HG03060 (cell line): ENCODE measurements around the gene STK39.

Experiments
- ATAC-seq: cut with Tn5 transposase; IDR thresholded peaks from one replicate; pipeline ENCODE4 v1.9.1; 2021; ENCODE audit warnings: low read depth, moderate number of reproducible peaks; ENCODE audit not compliant: unreplicated experiment

Gene STK39

GRCh38 chr2:168244318-168244717, 3.1 kb downstream of the STK39 start:
- no peak for ATAC-seq

GRCh38 chr2:168243061-168243460, 4.3 kb downstream of the STK39 start:
- no peak for ATAC-seq

DNA sequence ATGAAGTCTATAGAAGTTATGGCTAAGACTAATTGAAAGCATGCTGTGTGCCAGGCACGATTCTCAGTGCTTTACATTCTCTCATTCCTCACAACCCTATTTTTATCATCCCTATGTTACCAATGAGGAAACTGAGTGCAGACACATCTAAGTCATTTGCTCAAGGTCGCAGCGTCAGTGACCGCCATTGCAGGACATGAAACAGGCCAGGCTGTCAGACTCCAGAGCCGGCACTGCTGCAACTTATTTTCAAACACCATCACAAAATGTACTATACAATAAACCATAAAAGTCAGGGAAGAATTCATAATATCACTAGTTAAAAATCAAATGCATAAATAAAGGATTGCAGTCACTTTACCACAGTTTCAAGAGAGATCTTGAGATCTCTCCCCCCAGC, 5.6 kb downstream of the STK39 start:
- ATAC-seq = no peak

- ATAC-seq = no peak
These were observed 6.2 kb downstream of the STK39 start for GRCh38 chr2:168241208-168241607.

GRCh38 chr2:168239281-168239680, 8.1 kb downstream of the STK39 start:
- ATAC-seq = no peak

DNA sequence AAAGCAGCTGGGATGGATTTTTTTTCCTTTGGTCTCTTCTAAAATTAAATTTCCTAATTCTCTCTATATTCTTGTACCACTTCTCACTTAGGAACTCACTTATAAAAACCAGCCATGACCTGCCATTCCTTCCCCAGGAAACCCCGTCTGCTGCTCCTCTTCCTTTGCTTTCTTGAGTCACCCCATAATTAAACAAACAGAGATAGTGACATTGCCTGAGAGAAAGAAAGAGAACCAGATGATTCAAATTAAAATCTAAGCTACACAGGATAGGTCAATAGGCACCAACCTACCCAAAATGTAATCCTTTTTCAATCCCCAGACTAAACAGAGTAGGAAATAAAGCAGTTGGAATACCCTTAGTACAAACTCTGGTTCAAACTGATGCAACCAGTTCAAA, 9.7 kb downstream of the STK39 start:
- no peak for ATAC-seq

- ATAC-seq = no peak
These were observed 12.8 kb downstream of the STK39 start for GRCh38 chr2:168234407-168235085.

DNA sequence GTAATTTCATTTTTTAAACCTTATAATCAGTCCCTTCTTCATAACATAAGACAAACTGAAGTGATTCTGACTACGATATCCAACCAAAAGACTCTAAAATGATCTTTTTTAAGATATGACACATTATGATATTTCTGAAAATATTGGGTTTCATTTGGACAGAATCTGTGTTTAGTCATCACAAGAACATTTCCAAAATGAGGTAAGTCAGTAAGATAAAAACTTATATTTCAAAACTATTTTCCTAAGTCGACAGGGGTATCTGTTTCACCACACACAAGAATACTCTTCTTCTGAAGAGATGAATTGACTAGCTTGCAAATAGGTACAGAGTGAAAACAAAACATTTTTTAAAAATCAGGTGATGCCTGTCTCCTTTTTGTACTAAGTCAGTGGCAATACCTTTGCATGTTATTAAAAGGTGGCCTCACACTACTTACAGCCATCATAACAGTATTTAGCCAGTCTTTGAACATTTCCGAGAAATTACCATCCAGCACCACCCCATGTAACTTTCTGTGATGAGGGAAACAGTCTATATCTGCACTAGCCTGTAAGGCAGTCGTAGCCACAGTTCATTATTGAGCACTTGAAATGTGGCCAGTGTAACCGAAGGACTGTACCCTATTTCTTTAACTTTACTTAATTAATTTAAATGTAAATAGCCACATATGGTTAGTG, 13.5 kb downstream of the STK39 start:
- no peak for ATAC-seq

DNA sequence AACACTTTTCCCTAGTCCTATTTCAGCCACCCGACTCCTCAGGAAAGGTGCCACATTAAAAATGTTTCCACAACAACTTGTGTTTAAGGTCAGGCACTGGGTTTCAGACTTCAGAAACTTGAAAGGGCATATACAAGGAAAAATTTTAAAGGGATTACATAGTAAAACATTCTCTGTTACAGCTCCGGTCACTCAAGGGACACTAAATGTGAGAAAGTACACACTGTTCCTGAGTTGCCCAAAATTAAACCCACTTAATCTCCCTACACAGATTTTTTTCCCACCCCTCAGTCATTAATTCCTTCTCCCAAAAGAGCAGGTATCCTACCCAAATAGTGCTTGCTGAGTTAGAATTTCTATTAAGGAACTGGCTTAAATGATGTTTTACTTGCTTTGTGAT, 14.2 kb downstream of the STK39 start:
- ATAC-seq = no peak

- no peak for ATAC-seq
These were observed 15.7 kb downstream of the STK39 start for GRCh38 chr2:168231609-168232241.

DNA sequence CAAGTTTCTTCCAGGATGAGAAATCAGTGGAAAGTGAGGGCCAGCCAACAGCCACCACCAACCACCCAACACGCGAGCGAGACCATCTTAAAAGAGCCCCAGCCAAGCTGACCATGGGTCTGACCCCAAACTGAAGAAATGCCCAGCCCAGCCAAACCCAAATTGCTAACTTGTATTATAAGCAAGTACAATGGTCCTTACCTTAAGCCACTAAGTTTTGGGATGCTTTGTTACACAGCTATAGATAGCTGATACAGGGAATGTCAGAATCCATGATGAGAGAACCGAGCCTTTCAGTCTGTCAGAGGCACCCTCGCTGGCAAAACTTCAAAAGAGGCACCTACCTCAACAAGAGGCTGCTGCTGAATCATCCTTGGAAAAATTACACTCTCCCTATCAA, 17.0 kb downstream of the STK39 start:
- ATAC-seq = no peak

DNA sequence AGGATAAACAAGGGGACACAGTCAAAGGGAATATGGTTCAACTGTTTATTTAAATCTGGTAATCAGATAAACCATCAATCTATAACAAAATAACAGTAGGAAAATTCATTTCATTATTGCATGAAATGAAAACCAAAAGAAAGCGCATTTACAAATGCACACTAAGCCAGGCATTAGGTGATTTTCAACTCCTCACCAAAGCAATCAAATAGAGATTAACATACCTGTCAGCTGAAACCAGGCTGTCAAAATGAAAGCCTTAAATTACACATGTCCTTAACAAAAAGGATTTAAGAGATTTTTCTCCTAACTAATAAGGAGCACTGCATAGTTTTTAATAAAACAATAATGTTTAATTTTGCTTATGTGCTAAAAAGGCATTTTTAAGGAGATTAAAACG, 23.0 kb downstream of the STK39 start:
- no peak for ATAC-seq

GRCh38 chr2:168222088-168222487, 25.3 kb downstream of the STK39 start:
- no peak for ATAC-seq

GRCh38 chr2:168220965-168221819, 26.2 kb downstream of the STK39 start:
- ATAC-seq = no peak

GRCh38 chr2:168217920-168218319, 29.5 kb downstream of the STK39 start:
- ATAC-seq = no peak

- ATAC-seq = no peak
These were observed 30.9 kb downstream of the STK39 start for GRCh38 chr2:168216351-168217005.

DNA sequence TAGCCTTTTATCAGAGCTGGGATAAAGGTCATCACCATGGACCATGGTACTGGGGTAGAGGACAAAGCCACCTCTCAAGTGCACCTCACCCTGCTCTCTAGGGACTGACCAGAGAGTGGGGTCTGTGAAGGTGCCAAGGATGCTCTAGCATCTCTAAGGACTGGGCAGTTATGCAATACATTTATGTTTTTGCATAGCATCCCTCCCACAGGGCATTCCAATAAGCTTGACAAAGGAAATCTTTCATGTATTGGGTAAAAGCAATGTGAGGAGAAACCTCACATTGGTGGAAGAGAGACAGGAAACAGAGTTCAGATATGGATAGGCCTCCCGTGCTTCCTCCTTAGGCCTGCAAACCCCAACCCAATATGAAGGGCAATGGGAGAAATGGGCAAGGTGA, 31.6 kb downstream of the STK39 start:
- ATAC-seq = no peak

DNA sequence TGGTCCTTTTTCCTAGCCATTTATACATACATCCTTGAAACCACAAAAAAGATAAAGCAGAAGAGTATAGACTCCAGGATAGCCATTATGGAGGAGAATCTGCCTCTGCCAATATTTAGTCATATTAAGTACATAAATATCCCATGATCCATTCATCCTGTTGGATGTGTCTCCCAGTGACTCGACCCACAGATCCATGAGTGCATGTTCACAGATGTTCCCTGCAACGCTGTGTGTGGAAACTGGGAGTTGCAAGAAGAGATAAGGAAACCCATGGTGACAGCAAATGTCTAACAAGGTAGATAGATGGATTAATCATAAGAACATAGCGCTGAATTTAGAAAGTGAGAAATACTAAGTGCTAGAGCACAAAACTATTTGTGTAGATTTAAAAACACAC, 34.5 kb downstream of the STK39 start:
- ATAC-seq = no peak

DNA sequence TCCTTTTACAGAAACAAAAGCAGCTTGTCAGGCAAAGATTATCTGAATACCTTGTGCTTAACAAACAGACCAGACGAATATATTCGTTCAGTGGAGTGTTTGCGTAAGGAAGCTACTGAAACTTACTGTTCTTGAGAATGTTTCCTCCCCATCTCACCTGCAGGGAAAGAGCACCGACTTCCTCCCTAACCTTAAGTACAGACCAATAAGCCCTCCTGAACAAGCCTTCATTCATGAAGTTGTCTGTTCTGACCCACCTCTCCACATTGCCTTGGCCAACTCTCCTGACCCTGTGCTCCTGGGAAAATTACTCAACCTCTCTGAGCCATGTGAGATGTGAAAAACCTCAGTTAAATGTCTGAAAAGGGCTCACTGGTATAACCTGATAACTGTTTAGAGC, 35.2 kb downstream of the STK39 start:
- ATAC-seq = no peak

GRCh38 chr2:168211664-168212163, 35.7 kb downstream of the STK39 start:
- ATAC-seq = no peak
